IMR-90 (cell line): Measurements from ENCODE around the gene ZNF157.

ENCODE experiments used
- CHD1 ChIP-seq: IDR thresholded peaks from 2 replicates; pipeline ENCODE4 v1.6.1; 2012; ENCODE audit warnings: low read depth, low read length, improper control_type of control experiment
- FOS ChIP-seq: fragments of 150-350 bp; IDR thresholded peaks from 2 replicates; pipeline ENCODE4 v1.6.1; 2016; ENCODE audit warnings: low read depth, low read length
- POLR2A ChIP-seq: IDR thresholded peaks from 2 replicates; pipeline ENCODE4 v1.6.1; 2012; ENCODE audit warnings: mild to moderate bottlenecking, low read depth, low read length
- TF ChIP-seq, protein P1 (sequence below): conservative IDR thresholded peaks from 2 replicates; pipeline ENCODE4 v1.5.1; 2012; ENCODE audit warnings: mild to moderate bottlenecking, low read depth, low read length, improper control_type of control experiment
- TF ChIP-seq, protein P2 (sequence below): fragments of 150-350 bp; IDR thresholded peaks from 2 replicates; pipeline ENCODE4 v1.6.1; 2016; ENCODE audit warnings: low read depth, mild to moderate bottlenecking, low read length, moderate library complexity, borderline replicate concordance

DNA sequence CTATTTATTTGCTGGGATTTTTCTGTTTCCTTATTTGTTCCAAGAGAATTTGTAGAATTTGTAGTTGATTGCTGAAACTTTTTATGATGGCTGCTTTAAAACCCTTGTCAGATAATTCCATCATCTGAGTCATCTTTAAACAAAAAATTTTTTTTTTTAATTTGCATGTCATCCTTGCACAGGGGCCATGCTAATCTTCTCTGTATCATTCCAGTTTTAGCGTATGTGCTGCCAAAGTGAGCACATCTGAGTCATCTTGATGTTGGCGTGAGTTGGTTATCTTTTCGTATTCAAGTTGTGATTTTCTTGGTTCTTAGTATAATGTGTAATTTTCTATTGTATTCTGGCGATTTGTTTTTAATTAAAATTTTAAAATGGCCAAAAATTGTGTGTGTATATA lies 18.7 kb upstream of the ZNF157 start:
- TF ChIP-seq, protein P1, sequence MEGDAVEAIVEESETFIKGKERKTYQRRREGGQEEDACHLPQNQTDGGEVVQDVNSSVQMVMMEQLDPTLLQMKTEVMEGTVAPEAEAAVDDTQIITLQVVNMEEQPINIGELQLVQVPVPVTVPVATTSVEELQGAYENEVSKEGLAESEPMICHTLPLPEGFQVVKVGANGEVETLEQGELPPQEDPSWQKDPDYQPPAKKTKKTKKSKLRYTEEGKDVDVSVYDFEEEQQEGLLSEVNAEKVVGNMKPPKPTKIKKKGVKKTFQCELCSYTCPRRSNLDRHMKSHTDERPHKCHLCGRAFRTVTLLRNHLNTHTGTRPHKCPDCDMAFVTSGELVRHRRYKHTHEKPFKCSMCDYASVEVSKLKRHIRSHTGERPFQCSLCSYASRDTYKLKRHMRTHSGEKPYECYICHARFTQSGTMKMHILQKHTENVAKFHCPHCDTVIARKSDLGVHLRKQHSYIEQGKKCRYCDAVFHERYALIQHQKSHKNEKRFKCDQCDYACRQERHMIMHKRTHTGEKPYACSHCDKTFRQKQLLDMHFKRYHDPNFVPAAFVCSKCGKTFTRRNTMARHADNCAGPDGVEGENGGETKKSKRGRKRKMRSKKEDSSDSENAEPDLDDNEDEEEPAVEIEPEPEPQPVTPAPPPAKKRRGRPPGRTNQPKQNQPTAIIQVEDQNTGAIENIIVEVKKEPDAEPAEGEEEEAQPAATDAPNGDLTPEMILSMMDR, result no peak
- TF ChIP-seq POLR2A (no peak), FOS (no peak), CHD1 (no peak)
- TF ChIP-seq, protein P2, sequence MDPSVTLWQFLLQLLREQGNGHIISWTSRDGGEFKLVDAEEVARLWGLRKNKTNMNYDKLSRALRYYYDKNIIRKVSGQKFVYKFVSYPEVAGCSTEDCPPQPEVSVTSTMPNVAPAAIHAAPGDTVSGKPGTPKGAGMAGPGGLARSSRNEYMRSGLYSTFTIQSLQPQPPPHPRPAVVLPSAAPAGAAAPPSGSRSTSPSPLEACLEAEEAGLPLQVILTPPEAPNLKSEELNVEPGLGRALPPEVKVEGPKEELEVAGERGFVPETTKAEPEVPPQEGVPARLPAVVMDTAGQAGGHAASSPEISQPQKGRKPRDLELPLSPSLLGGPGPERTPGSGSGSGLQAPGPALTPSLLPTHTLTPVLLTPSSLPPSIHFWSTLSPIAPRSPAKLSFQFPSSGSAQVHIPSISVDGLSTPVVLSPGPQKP, result no peak
